C4-2B (cell line): ENCODE data around the gene ICA1.

Experiments
- H3K27ac ChIP-seq: fragments of 450-650 bp; 2 replicates; pipeline ENCODE4 v1.5.1; 2017
- CTCF ChIP-seq: fragments of 450-650 bp; conservative IDR thresholded peaks from 2 replicates; pipeline ENCODE4 v1.5.1; 2017; ENCODE audit warnings: mild to moderate bottlenecking
- ZFX ChIP-seq: fragments of 450-650 bp; IDR thresholded peaks from 2 replicates; pipeline ENCODE4 v1.6.1; 2017

ICA1 gene

DNA sequence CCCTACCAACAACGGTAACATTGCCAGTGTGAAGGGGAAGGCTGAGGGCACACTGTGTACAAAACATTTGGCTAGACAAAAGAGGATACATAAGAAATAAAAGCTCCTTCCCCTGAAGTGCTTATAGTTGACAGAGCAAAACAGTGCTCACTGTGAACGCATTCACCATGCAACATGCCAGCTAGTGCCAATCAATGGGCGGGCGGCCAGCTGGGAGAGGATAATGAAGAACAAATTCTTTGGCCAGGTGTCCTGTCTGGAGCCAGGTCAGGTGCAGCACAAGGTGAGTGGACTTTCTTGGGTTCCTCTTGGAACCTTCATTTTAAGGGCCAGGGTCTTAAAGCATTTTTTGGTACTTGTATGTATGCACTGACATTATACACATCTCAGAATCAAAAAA, 106.1 kb downstream of the ICA1 start:
- TF ChIP-seq CTCF: no peak
- H3K27ac ChIP-seq: no peak overlapping the region

GRCh38 chr7:8154272-8154671, 107.7 kb downstream of the ICA1 start:
- no peak overlapping the region for H3K27ac ChIP-seq
- TF ChIP-seq ZFX (no peak), CTCF (no peak)

DNA sequence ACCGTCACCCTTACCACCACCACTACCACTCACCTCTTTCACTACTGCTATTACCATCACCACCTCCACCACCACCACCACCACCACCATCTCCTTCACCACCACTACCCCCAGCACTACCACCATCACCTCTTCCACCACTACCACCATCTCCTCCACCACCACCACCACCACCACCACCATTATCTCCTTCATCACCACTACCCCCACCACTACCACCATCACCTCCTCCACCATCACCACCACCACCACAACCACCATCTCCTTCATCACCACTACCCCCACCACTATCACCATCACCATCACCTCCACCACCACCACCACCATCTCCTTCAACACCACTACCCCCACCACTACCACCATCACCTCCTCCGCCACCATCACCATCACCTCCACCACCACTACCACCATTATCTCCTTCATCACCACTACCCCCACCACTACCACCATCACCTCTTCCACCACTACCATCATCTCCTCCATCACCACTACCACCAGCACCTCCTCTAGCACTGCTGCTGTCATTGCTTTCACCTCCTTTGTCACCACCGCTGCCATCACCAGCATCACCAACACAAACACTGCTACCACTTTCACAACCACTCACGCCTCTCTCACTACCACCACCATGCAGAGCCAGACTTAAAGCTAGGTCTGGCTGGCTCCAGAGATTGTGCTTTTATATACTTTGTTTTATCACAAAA, 109.3 kb downstream of the ICA1 start:
- no peak for TF ChIP-seq CTCF
- TF ChIP-seq ZFX: no peak
- H3K27ac ChIP-seq: no peak overlapping the region

- TF ChIP-seq CTCF (no peak), ZFX (no peak)
- H3K27ac ChIP-seq: no peak overlapping the region
These were observed 110.7 kb downstream of the ICA1 start for GRCh38 chr7:8151161-8151725.

DNA sequence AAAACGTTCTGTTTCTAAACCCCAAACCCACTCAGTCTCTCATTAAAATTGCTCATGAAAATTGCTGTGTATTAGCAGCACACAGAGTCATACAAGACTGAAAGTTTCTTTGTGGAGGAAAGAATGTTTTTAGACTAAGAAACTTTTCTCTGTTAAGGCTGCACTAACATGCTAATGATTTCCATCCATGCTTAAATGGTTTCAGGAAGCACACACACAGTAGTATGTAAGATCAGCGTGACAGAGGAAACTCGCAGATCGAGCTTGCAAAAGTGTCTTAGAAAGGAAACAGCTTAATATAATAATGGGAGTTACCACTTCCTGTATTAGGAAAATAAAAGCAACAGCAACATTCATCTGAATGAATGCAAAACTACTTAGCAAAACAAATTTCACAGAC, 112.7 kb downstream of the ICA1 start:
- TF ChIP-seq CTCF (no peak), ZFX (no peak)
- no peak overlapping the region for H3K27ac ChIP-seq

GRCh38 chr7:8147760-8148463, 114.1 kb downstream of the ICA1 start:
- TF ChIP-seq CTCF (no peak), ZFX (no peak)
- H3K27ac ChIP-seq: no peak overlapping the region

DNA sequence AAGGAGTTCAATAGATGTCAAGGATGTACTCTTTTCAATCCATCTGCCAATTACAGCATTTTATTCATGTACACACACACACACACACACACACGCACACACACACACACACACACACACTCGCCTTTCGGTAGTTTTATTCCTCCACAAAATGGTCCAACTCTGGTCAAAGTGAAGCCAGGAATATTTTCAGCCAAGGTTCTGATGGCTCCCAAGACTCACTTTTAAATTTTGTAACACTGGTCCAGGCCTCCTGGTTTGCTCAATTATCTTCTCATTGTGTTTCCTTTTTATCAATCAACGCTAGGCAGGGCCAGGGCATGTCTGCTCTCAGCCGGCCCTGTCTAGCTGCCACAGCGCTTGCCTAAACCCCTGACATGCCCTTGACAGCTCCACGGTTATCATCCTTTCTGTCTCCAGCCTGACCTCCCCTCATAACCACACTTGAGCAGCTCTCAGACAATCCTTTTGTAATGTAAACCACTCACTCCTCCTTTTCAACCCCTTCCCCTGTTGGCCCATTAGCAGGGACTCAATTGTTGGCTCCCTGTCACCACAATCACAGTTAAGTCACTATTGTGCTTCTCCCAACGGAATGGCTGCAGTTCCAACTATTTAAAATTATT, 115.1 kb downstream of the ICA1 start:
- TF ChIP-seq ZFX (no peak), CTCF (no peak)
- H3K27ac ChIP-seq: no peak overlapping the region
